Ecto neural progenitor cell (in vitro differentiated cells): ENCODE data around the gene ZSCAN31.
A peak's percentile ranks its signal among the peaks of the same experiment; 100 is the strongest.
"Not testable (repeated sequence)": the region's sequence is repeated elsewhere in the genome, so short reads cannot be mapped to it uniquely, and the experiment has no call there.

Experiments
- DNase-seq: peaks from one replicate; pipeline ENCODE4 v3.0.0-alpha.2; 2018; ENCODE audit warnings: low spot score

Gene ZSCAN31

GRCh38 chr6:28335564-28336283, at the start of gene ZSCAN31:
TSS of gene ZSCAN31 (minus strand) at chr6:28336148. CDS start at chr6:28329683, 6,465 bp downstream.
- DNase-seq: peak; percentile 94

- no peak for DNase-seq
These were observed 48.2 kb upstream of the ZSCAN31 start for GRCh38 chr6:28384143-28384533.

- peak; percentile 91 for DNase-seq
These were observed 47.5 kb upstream of the ZSCAN31 start for GRCh38 chr6:28383235-28384142.

- no peak for DNase-seq
These were observed 44.4 kb upstream of the ZSCAN31 start for GRCh38 chr6:28380381-28380780.

- DNase-seq: no peak
These were observed 42.7 kb upstream of the ZSCAN31 start for GRCh38 chr6:28378644-28379043.

GRCh38 chr6:28377879-28378278, 41.9 kb upstream of the ZSCAN31 start:
- DNase-seq: no peak

- no peak for DNase-seq
These were observed 38.0 kb upstream of the ZSCAN31 start for GRCh38 chr6:28373925-28374324.

- DNase-seq: no peak
These were observed 35.9 kb upstream of the ZSCAN31 start for GRCh38 chr6:28371706-28372451.

GRCh38 chr6:28371280-28371679, 35.3 kb upstream of the ZSCAN31 start:
- DNase-seq: no peak

GRCh38 chr6:28370440-28370839, 34.5 kb upstream of the ZSCAN31 start:
- no peak for DNase-seq

GRCh38 chr6:28369463-28369862, 33.5 kb upstream of the ZSCAN31 start:
- DNase-seq: no peak

GRCh38 chr6:28368522-28368921, 32.6 kb upstream of the ZSCAN31 start:
- DNase-seq: no peak

GRCh38 chr6:28365590-28365989, 29.6 kb upstream of the ZSCAN31 start:
- DNase-seq: not testable (repeated sequence)

GRCh38 chr6:28360961-28361360, 25.0 kb upstream of the ZSCAN31 start:
- DNase-seq: no peak

GRCh38 chr6:28359562-28359961, 23.6 kb upstream of the ZSCAN31 start:
- DNase-seq: not testable (repeated sequence)

- no peak for DNase-seq
These were observed 21.1 kb upstream of the ZSCAN31 start for GRCh38 chr6:28357036-28357435.

- no peak for DNase-seq
These were observed 20.7 kb upstream of the ZSCAN31 start for GRCh38 chr6:28356666-28357020.

- DNase-seq: peak; percentile 77
These were observed 20.1 kb upstream of the ZSCAN31 start for GRCh38 chr6:28355743-28356665.

- no peak for DNase-seq
These were observed 19.0 kb upstream of the ZSCAN31 start for GRCh38 chr6:28354688-28355554.

GRCh38 chr6:28353981-28354676, 18.2 kb upstream of the ZSCAN31 start:
- DNase-seq: no peak
